Measurements from ENCODE around the gene AP4M1.
A peak's percentile ranks its signal among the peaks of the same experiment; 100 is the strongest.

The AP4M1 gene

GRCh38 chr7:100122568-100122967, 21.1 kb downstream of the AP4M1 start:
- DNase-seq (ENCODE audit: extremely low spot score), result no peak
- POLR2A ChIA-PET, result interaction anchor here (1.1 to 6.0 kb wide), 2 partner anchors 20 to 307 kb away, joined by 3 to 80 read pairs; partner anchors contain the start of genes AP4M1 and MCM7
- TF ChIP-seq FOXK2 (IDR thresholded peaks at IDR 0.05), result no peak
- no peak for TF ChIP-seq BHLHE40 (IDR thresholded peaks at IDR 0.05; ENCODE audit: borderline replicate concordance)
- TF ChIP-seq ZNF384 (IDR thresholded peaks at IDR 0.05), result no peak
- no peak for TF ChIP-seq ARNT (IDR thresholded peaks at IDR 0.05)
- TF ChIP-seq PKNOX1 (IDR thresholded peaks at IDR 0.05), result no peak
- TF ChIP-seq HDGF (IDR thresholded peaks at IDR 0.05; ENCODE audit: borderline replicate concordance), result no peak
- no peak for TF ChIP-seq SUZ12 (IDR thresholded peaks at IDR 0.05)
- TF ChIP-seq SP1 (IDR thresholded peaks at IDR 0.05), result no peak
- no peak for TF ChIP-seq L3MBTL2 (conservative IDR thresholded peaks at IDR 0.05)
- no peak for TF ChIP-seq NFRKB (IDR thresholded peaks at IDR 0.05)
- no peak for TF ChIP-seq FOXA1 (IDR thresholded peaks at IDR 0.05)
- no peak for TF ChIP-seq ELF4 (IDR thresholded peaks at IDR 0.05)
- no peak for TF ChIP-seq LEF1 (IDR thresholded peaks at IDR 0.05; ENCODE audit: borderline replicate concordance)
- TF ChIP-seq TARDBP (IDR thresholded peaks at IDR 0.05), result no peak
- no peak for TF ChIP-seq FOXM1 (IDR thresholded peaks at IDR 0.05; ENCODE audit: borderline replicate concordance)
- no peak for TF ChIP-seq CTBP1 (IDR thresholded peaks at IDR 0.05; ENCODE audit: borderline replicate concordance)
- CTCF ChIA-PET, result no interaction called here

GRCh38 chr7:100124301-100125230, 23.1 kb downstream of the AP4M1 start:
- TF ChIP-seq FOXK2 (IDR thresholded peaks at IDR 0.05) (no peak), SP1 (IDR thresholded peaks at IDR 0.05) (no peak), L3MBTL2 (conservative IDR thresholded peaks at IDR 0.05) (no peak), BHLHE40 (IDR thresholded peaks at IDR 0.05; ENCODE audit: borderline replicate concordance) (no peak)
- CTCF ChIA-PET, result interaction anchor here (1.0 kb wide), 1 partner anchor 17 kb away, joined by 3 read pairs; no protein-coding TSS in a partner anchor
- no peak for DNase-seq (ENCODE audit: extremely low spot score)
- POLR2A ChIA-PET, result interaction anchor here (0.6 to 6.0 kb wide), 5 partner anchors 17 to 42 kb away, joined by 3 to 80 read pairs (median 4); partner anchors contain the start of genes AP4M1 and MCM7

GRCh38 chr7:100126239-100126930, 24.9 kb downstream of the AP4M1 start:
- POLR2A ChIA-PET, result interaction anchor here (0.6 to 6.0 kb wide), 13 partner anchors 12 to 301 kb away, joined by 3 to 80 read pairs (median 3); partner anchors contain the start of genes AP4M1, GJC3, MCM7 and TRIM4
- no peak for DNase-seq (ENCODE audit: extremely low spot score)
- CTCF ChIA-PET, result interaction anchor here (1.7 kb wide), 1 partner anchor 147 kb away, joined by 3 read pairs; no protein-coding TSS in a partner anchor
- no peak for TF ChIP-seq FOXK2 (IDR thresholded peaks at IDR 0.05)
- TF ChIP-seq NFRKB (IDR thresholded peaks at IDR 0.05), result no peak
- TF ChIP-seq FOXA1 (IDR thresholded peaks at IDR 0.05), result no peak
- no peak for TF ChIP-seq L3MBTL2 (conservative IDR thresholded peaks at IDR 0.05)
- no peak for TF ChIP-seq PKNOX1 (IDR thresholded peaks at IDR 0.05)
- TF ChIP-seq ELF4 (IDR thresholded peaks at IDR 0.05), result no peak
- no peak; the same call in 1 of the 2 replicates for TF ChIP-seq ZNF384 (IDR thresholded peaks at IDR 0.05)

GRCh38 chr7:100126931-100127865, 25.8 kb downstream of the AP4M1 start, which contains the start of gene MBLAC1:
MBLAC1 (plus strand) TSS chr7:100126967; CDS start chr7:100127396, 429 bp downstream.
- ChIA-PET CTCF (interaction anchor here (1.7 kb wide), 1 partner anchor 148 kb away, joined by 3 read pairs; no protein-coding TSS in a partner anchor), POLR2A (interaction anchor here (0.6 to 6.0 kb wide), 15 partner anchors 11 to 301 kb away, joined by 3 to 80 read pairs (median 4); partner anchors contain the start of genes AP4M1, GJC3, MCM7 and TRIM4)

GRCh38 chr7:100127866-100128636, 26.6 kb downstream of the AP4M1 start:
- ChIA-PET POLR2A (interaction anchor here (0.6 to 1.9 kb wide), 9 partner anchors 13 to 148 kb away, joined by 3 to 14 read pairs (median 3); partner anchors contain the start of genes AP4M1, LAMTOR4, MCM7 and ZKSCAN1), CTCF (interaction anchor here (0.6 kb wide), 1 partner anchor 45 kb away, joined by 3 read pairs; no protein-coding TSS in a partner anchor)
- peak; percentile 35 for DNase-seq (ENCODE audit: extremely low spot score)
- TF ChIP-seq BHLHE40 (IDR thresholded peaks at IDR 0.05; ENCODE audit: borderline replicate concordance) (no peak), CTBP1 (IDR thresholded peaks at IDR 0.05; ENCODE audit: borderline replicate concordance) (no peak)

More at GRCh38 chr7:100126931-100127865, 25.8 kb downstream of the AP4M1 start, which contains the start of gene MBLAC1:
- TF ChIP-seq BHLHE40 (IDR thresholded peaks at IDR 0.05; ENCODE audit: borderline replicate concordance) (peak; percentile 74; the same call in 1 of the 2 replicates), ARNT (IDR thresholded peaks at IDR 0.05) (no peak), L3MBTL2 (conservative IDR thresholded peaks at IDR 0.05) (peak; percentile 82), FOXM1 (IDR thresholded peaks at IDR 0.05; ENCODE audit: borderline replicate concordance) (no peak)
- peak; percentile 84 for DNase-seq (ENCODE audit: extremely low spot score)

Data from HEK293T (cell line).